ENCODE results near the gene AOC2. TPM values are rescaled to one million over a fixed set of nuclear protein-coding genes. Genes with fewer than 3 reads are reported as not detected.

Gene AOC2
- total and polyA plus RNA-seq, 2 of the 13 experiments (the other 11 are each of a cell fraction or from before 2014, with no cell fraction given), result 1.2 to 3.3 TPM

GRCh38 chr17:42891539-42892152 lies 47.3 kb downstream of the AOC2 start (continued):
- TF ChIP-seq BCL6 (CRISPR knock-in tag; IDR thresholded peaks at IDR 0.05) (peak; percentile 47; the same call in 1 of the 2 replicates), ZBTB7A (CRISPR knock-in tag; IDR thresholded peaks at IDR 0.05) (no peak), ZMAT3 (CRISPR knock-in tag; conservative IDR thresholded peaks at IDR 0.05) (0 out of 2 replicates have a peak, but pooled peaks have one; percentile 78), DPF2 (CRISPR knock-in tag; IDR thresholded peaks at IDR 0.05; ENCODE audit: borderline replicate concordance, low read depth) (no peak), ZNF224 (CRISPR knock-in tag; IDR thresholded peaks at IDR 0.05) (no peak), ZNF256 (CRISPR knock-in tag; conservative IDR thresholded peaks at IDR 0.05) (no peak), KDM5B (CRISPR knock-in tag; IDR thresholded peaks at IDR 0.05; ENCODE audit: borderline replicate concordance) (no peak), POGK (CRISPR knock-in tag; conservative IDR thresholded peaks at IDR 0.05) (0 out of 2 replicates have a peak, but pooled peaks have one; percentile 28), ZNF850 (CRISPR knock-in tag; conservative IDR thresholded peaks at IDR 0.05) (0 out of 2 replicates have a peak, but pooled peaks have one; percentile 31), ZNF263 (CRISPR knock-in tag; IDR thresholded peaks at IDR 0.05) (no peak), ATF7-NPFF (CRISPR knock-in tag; IDR thresholded peaks at IDR 0.05; ENCODE audit: low read depth) (no peak), ZNF772 (CRISPR knock-in tag; IDR thresholded peaks at IDR 0.05) (peak; percentile 67; the same call in 1 of the 2 replicates), ZHX2 (IDR thresholded peaks at IDR 0.05; ENCODE audit: low read depth) (no peak), ZHX2 (CRISPR knock-in tag; IDR thresholded peaks at IDR 0.05; ENCODE audit: borderline replicate concordance) (no peak), NFYC (CRISPR knock-in tag; IDR thresholded peaks at IDR 0.05) (no peak), RAD21 (CRISPR knock-in tag; IDR thresholded peaks at IDR 0.05) (0 out of 2 replicates have a peak, but pooled peaks have one; percentile 17), POLR2AphosphoS2 (IDR thresholded peaks at IDR 0.05; ENCODE audit: low read depth, low read length) (no peak), NONO (IDR thresholded peaks at IDR 0.05) (no peak), NONO (CRISPR knock-in tag; conservative IDR thresholded peaks at IDR 0.05) (no peak), ZNF761 (CRISPR knock-in tag; conservative IDR thresholded peaks at IDR 0.05) (no peak), HDAC6 (IDR thresholded peaks at IDR 0.05; ENCODE audit: low read depth, low read length) (no peak), SIN3A (IDR thresholded peaks at IDR 0.05; ENCODE audit: borderline replicate concordance, low read depth, low read length) (no peak), IKZF4 (CRISPR knock-in tag; IDR thresholded peaks at IDR 0.05; ENCODE audit: borderline replicate concordance, low read depth, not compliant biosample characterization) (no peak)

Measured in HepG2 (cell line).